Sigmoid colon (tissue), 7 donors: ENCODE data around the gene POLG. TPM values are rescaled to one million over a fixed set of nuclear protein-coding genes. Genes with fewer than 3 reads are reported as not detected.

Experiments
- DNase-seq: peaks from one replicate; pipeline ENCODE4 v3.0.0-alpha.2; 2019
- H3K27ac ChIP-seq, 4 donors: fragments of 200-600 bp; sonication (generic); one replicate each; pipeline ENCODE4 v1.5.1; 2016 to 2019; ENCODE audit warnings: mild to moderate bottlenecking in 1 of 4
- H3K27me3 ChIP-seq, 3 donors: fragments of 200-600 bp; sonication (generic); one replicate each; pipeline ENCODE4 v1.5.1; 2019; ENCODE audit warnings: mild to moderate bottlenecking in 1 of 3
- H3K36me3 ChIP-seq, 4 donors: fragments of 200-600 bp; sonication (generic); one replicate each; pipeline ENCODE4 v1.5.1; 2016 to 2019
- H3K4me1 ChIP-seq, 4 donors: fragments of 200-600 bp; sonication (generic); one replicate each; pipeline ENCODE4 v1.5.1; 2017 to 2019
- H3K4me3 ChIP-seq, 4 donors: fragments of 200-600 bp; sonication (generic); one replicate each; pipeline ENCODE4 v1.5.1; 2017 to 2019; ENCODE audit warnings: mild to moderate bottlenecking in 2 of 4, moderate library complexity in 1 of 4
- H3K9me3 ChIP-seq, 4 donors: fragments of 200-600 bp in 3 of 4; sonication (generic) in 3 of 4; one replicate each; pipeline versions ENCODE4 v1.5.1 to v1.6.1; 2013 to 2019
- CTCF ChIP-seq, 4 experiments: fragments of 450-650 bp in 3 of 4; fragments of 200-600 bp in 1 of 4; IDR thresholded peaks; one replicate each; pipeline ENCODE4 v1.5.1; 2016 to 2019; ENCODE audit warnings: antibody characterized with exemption in 4 of 4, mild to moderate bottlenecking in 3 of 4, moderate library complexity in 2 of 4
- EP300 ChIP-seq, 4 donors: sonication (generic); formaldehyde crosslinking; IDR thresholded peaks; one replicate each; pipeline ENCODE4 v1.6.1; 2017; ENCODE audit warnings: antibody characterized with exemption in 4 of 4
- POLR2A ChIP-seq, 2 donors: fragments of 450-650 bp; IDR thresholded peaks; one replicate each; pipeline ENCODE4 v1.6.1; 2016; ENCODE audit warnings: antibody characterized with exemption in 2 of 2, mild to moderate bottlenecking in 2 of 2, moderate library complexity in 2 of 2
- POLR2AphosphoS5 ChIP-seq, 4 donors: sonication (generic); formaldehyde crosslinking; IDR thresholded peaks; one replicate each; pipeline ENCODE4 v1.6.1; 2017; ENCODE audit warnings: antibody characterized with exemption in 4 of 4
- WGBS, 2 donors: extraction: QIAGEN DNeasy Blood & Tissue Kit; methylation state at CpG; one replicate each; pipeline ENCODE4 v1.1.7; 2013; 5-methylcytosine and 5-hydroxymethylcytosine counted together
- intact Hi-C: fragments of 100-400 bp; cut with DNase I; formaldehyde crosslinking; loops from one replicate; pipeline ENCODE4 v1.15.1; 2023
- polyA plus RNA-seq, 3 donors: library from polyadenylated mRNA; stranded (reverse); fragments of 200-250 nt; gene quantifications; one replicate each; pipeline ENCODE4 v1.2.3, GENCODE V29; 2013
- total RNA-seq, 4 donors: library from RNA; depleted of rRNA; stranded (reverse); fragments of >200 nt; gene quantifications; one replicate each; pipeline ENCODE4 v1.1.0, GENCODE V29; 2016
- donor health status: healthy with polysubstance abuse.
- donor health status: Bipolar disorder and iron deficiency.
- donor health status: healthy.

POLG gene
- total and polyA plus RNA-seq, 7 donors, result 25.2 to 43.4 (median 38.5) TPM

- H3K4me3 ChIP-seq, result no peak overlapping the region
- peaks cover 2 to 72% (median 48%) of the 10 kb centered on the region in 3 donors for H3K27me3 ChIP-seq
- TF ChIP-seq EP300 (IDR thresholded peaks at IDR 0.05), result no peak
- no peak for TF ChIP-seq POLR2A (IDR thresholded peaks at IDR 0.05)
- TF ChIP-seq POLR2AphosphoS5 (IDR thresholded peaks at IDR 0.05), result no peak
- TF ChIP-seq CTCF (IDR thresholded peaks at IDR 0.05), result no peak
- WGBS, 2 donors, result 67 to 78% methylated on average over 2 of the region's 2 CpGs
- H3K36me3 ChIP-seq, result no peaks in the 10 kb centered on the region
- no peaks in the 10 kb centered on the region for H3K9me3 ChIP-seq
- intact Hi-C loops, result no loop called here
- no peak overlapping the region for H3K27ac ChIP-seq
- H3K4me1 ChIP-seq, result peaks cover 0 to 8% (median 4%) of the 10 kb centered on the region in 4 donors
- DNase-seq, result no peak
Observed at GRCh38 chr15:89353991-89354390, 19.4 kb upstream of the POLG start.

DNA sequence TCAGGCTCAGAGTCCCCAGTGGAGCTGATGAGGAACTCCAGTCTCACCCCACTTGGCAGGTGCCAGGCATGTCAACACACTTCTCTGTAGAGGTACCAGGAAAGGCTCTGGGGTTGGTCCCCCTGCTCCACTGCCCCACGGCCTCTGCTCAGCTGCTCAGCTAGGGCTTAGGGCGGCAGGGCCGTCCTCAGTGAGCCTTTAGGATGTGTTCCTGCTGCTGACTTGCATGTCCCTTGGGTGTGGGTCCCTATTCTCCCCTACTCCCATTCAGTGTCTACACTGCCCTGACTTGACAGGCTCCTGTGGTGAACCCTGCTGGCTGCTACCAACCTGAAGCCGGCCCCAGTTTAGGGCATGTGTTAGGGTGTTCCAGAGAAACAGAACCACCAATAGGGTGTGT is 17.9 kb upstream of the POLG start:
- intact Hi-C loops, result no loop called here
- H3K9me3 ChIP-seq, result no peaks in the 10 kb centered on the region

DNA sequence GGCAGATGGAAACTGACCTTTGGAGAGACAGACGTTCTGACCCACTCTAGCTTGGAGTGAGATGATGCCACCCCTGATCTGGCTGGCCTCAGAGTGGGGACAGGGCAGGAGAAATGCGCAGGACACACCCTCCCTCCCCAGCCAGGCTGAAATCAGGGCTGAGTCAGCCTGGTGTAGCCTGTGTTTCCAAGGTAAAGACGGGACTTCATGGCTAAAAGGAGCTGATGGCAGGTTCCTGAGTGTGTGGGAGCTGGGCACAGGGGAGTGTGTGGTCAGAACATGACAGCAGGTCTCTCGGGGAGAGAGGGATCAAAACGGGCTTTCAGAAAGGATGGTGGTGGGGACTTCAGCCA is 14.6 kb upstream of the POLG start:
- no peak overlapping the region for H3K4me3 ChIP-seq
- peaks cover 0 to 52% (median 9%) of the 10 kb centered on the region in 3 donors for H3K27me3 ChIP-seq
- DNase-seq, result no peak
- no peaks in the 10 kb centered on the region for H3K9me3 ChIP-seq
- H3K27ac ChIP-seq, result no peak overlapping the region
- H3K36me3 ChIP-seq, result no peaks in the 10 kb centered on the region
- intact Hi-C loops, result no loop called here
- no peaks in the 10 kb centered on the region for H3K4me1 ChIP-seq
- 72 to 78% methylated on average over 5 of the region's 5 CpGs for WGBS, 2 donors
- no peak for TF ChIP-seq POLR2AphosphoS5 (IDR thresholded peaks at IDR 0.05)
- no peak for TF ChIP-seq CTCF (IDR thresholded peaks at IDR 0.05)
- TF ChIP-seq POLR2A (IDR thresholded peaks at IDR 0.05), result no peak
- no peak for TF ChIP-seq EP300 (IDR thresholded peaks at IDR 0.05)

More for the DNA sequence above, 17.9 kb upstream of the POLG start:
- DNase-seq, result no peak
- Histone ChIP-seq H3K4me1 (no peaks in the 10 kb centered on the region), H3K27ac (no peak overlapping the region), H3K27me3 (peaks cover 0 to 64% (median 34%) of the 10 kb centered on the region in 3 donors), H3K36me3 (no peaks in the 10 kb centered on the region), H3K4me3 (no peak overlapping the region)
- TF ChIP-seq EP300 (IDR thresholded peaks at IDR 0.05) (no peak), POLR2A (IDR thresholded peaks at IDR 0.05) (no peak), CTCF (IDR thresholded peaks at IDR 0.05) (no peak), POLR2AphosphoS5 (IDR thresholded peaks at IDR 0.05) (no peak)
- WGBS, 2 donors, result 65 to 70% methylated on average over 4 of the region's 4 CpGs

DNA sequence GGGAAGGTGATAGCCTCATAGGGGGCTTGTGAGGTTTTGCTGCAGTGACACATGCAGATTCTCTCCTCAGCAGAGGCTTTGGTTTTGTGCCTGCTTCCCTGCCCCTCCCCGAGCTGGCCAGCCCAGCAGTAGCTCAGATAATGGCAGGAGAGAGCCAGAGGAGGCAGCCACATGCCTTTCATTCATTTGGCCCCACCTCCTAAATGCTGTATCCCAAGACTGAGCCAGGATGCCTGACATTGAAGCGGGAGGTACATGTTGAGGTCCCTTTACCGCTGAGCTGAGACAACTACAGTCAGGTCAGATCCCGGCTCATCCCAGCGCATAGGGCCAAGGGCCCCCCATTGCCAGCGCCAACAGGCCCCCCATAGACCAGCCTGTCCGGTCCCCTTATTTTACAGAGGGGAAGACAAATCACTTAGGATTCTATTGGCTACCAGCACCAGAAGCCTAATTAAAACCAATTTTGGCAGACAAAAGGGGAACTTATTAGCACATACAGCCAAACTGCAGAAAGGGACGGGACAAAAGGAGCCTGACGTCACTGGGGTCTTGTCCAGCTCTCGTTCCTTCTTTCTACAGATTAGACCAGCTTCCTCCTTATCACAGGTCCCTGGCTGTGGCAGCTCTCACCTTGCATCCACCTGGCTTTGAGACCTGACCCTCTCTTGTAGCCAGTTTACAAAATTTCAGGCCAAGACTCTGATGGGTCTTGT is 12.1 kb upstream of the POLG start:
- Histone ChIP-seq H3K27me3 (peaks cover 0 to 36% (median 0%) of the 10 kb centered on the region in 3 donors), H3K4me1 (no peaks in the 10 kb centered on the region), H3K27ac (no peak overlapping the region), H3K9me3 (no peaks in the 10 kb centered on the region), H3K36me3 (no peaks in the 10 kb centered on the region), H3K4me3 (no peak overlapping the region)
- intact Hi-C loops, result no loop called here
- TF ChIP-seq EP300 (IDR thresholded peaks at IDR 0.05) (no peak), POLR2A (IDR thresholded peaks at IDR 0.05) (no peak), POLR2AphosphoS5 (IDR thresholded peaks at IDR 0.05) (no peak), CTCF (IDR thresholded peaks at IDR 0.05) (no peak)
- DNase-seq, result no peak
- WGBS, 2 donors, result 53 to 66% methylated on average over 10 of the region's 10 CpGs

DNA sequence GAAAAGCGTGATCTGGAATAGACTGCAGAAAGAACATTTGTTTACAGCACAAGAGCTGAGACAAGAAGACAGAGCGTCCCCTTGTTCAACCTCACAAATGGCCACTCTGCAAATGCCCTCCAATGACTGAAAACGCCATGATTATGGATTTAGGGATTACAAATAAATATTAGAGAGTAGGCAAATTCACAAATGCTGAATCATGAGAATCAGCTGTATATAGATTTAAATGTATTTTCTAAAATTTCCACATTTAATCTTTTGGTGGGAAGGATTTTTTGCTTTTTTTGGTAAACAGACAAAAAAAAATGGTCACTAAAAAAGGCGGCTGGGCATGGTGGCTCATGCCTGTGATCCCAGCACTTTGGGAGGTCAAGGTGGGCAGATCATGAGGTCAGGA is 10.6 kb upstream of the POLG start:
- Histone ChIP-seq H3K4me1 (no peaks in the 10 kb centered on the region), H3K27me3 (peaks cover 0 to 32% (median 0%) of the 10 kb centered on the region in 3 donors), H3K27ac (no peak overlapping the region), H3K9me3 (no peaks in the 10 kb centered on the region), H3K4me3 (no peak overlapping the region), H3K36me3 (no peaks in the 10 kb centered on the region)
- intact Hi-C loops, result no loop called here
- 90 to 91% methylated on average over 4 of the region's 4 CpGs for WGBS, 2 donors
- no peak for DNase-seq
- no peak for TF ChIP-seq CTCF (IDR thresholded peaks at IDR 0.05)
- TF ChIP-seq POLR2AphosphoS5 (IDR thresholded peaks at IDR 0.05), result no peak
- no peak for TF ChIP-seq POLR2A (IDR thresholded peaks at IDR 0.05)
- no peak for TF ChIP-seq EP300 (IDR thresholded peaks at IDR 0.05)
